HepG2 (cell line): Measurements from ENCODE around the gene MED9. TPM values are rescaled to one million over a fixed set of nuclear protein-coding genes. Genes with fewer than 3 reads are reported as not detected.

ENCODE experiments used
- ATF7-NPFF ChIP-seq: sonication (generic); formaldehyde crosslinking; IDR thresholded peaks from 2 replicates; pipeline ENCODE4 v1.8.1; 2023; ENCODE audit warnings: mild to moderate bottlenecking, low read depth, missing genetic modification reagents, moderate library complexity
- GLMP ChIP-seq: sonication (generic); formaldehyde crosslinking; IDR thresholded peaks from 2 replicates; pipeline ENCODE4 v1.9.0; 2021; ENCODE audit warnings: missing genetic modification reagents, mild to moderate bottlenecking, borderline replicate concordance
- KDM2A ChIP-seq: sonication (generic); formaldehyde crosslinking; IDR thresholded peaks from 2 replicates; pipeline ENCODE4 v1.4.0; 2020; ENCODE audit warnings: low read depth, missing genetic modification reagents, borderline replicate concordance
- KLF16 ChIP-seq, 2 experiments: sonication (generic) in 1 of 2; formaldehyde crosslinking in 1 of 2; IDR thresholded peaks; 2 replicates each; pipeline versions ENCODE4 v1.6.1 to v1.8.0; 2016 to 2023; ENCODE audit warnings: missing genetic modification reagents in 2 of 2, missing compliant biosample characterization in 1 of 2
- MATR3 ChIP-seq: sonication (generic); formaldehyde crosslinking; IDR thresholded peaks from 2 replicates; pipeline ENCODE4 v1.4.0; 2020; ENCODE audit warnings: missing genetic modification reagents
- MLXIP ChIP-seq: sonication (generic); formaldehyde crosslinking; IDR thresholded peaks from 2 replicates; pipeline ENCODE4 v1.9.0; 2021; ENCODE audit warnings: missing genetic modification reagents, borderline replicate concordance
- MTF1 ChIP-seq: sonication (generic); formaldehyde crosslinking; IDR thresholded peaks from 2 replicates; pipeline ENCODE4 v1.5.0; 2020; ENCODE audit warnings: missing genetic modification reagents
- MTF2 ChIP-seq: sonication (generic); formaldehyde crosslinking; IDR thresholded peaks from 2 replicates; pipeline ENCODE4 v1.5.0; 2020; ENCODE audit warnings: missing genetic modification reagents, borderline replicate concordance
- NFATC3 ChIP-seq: sonication (generic); formaldehyde crosslinking; IDR thresholded peaks from 2 replicates; pipeline ENCODE4 v1.5.1; 2020; ENCODE audit warnings: mild to moderate bottlenecking, missing genetic modification reagents
- ZNF598 ChIP-seq: sonication (generic); formaldehyde crosslinking; IDR thresholded peaks from 2 replicates; pipeline ENCODE4 v1.5.1; 2020; ENCODE audit warnings: mild to moderate bottlenecking, missing genetic modification reagents, borderline replicate concordance
- ZNF713 ChIP-seq: sonication (generic); formaldehyde crosslinking; IDR thresholded peaks from 2 replicates; pipeline ENCODE4 v1.4.0; 2020; ENCODE audit warnings: mild to moderate bottlenecking, missing genetic modification reagents
- ZSCAN25 ChIP-seq: sonication (generic); formaldehyde crosslinking; IDR thresholded peaks from 2 replicates; pipeline ENCODE4 v1.8.0; 2022; ENCODE audit warnings: mild to moderate bottlenecking, missing genetic modification reagents
- polyA plus RNA-seq, 8 experiments: library from polyadenylated mRNA; depleted of rRNA in 3 of 8; stranded (reverse) in 7 of 8; unstranded in 1 of 8; fragments of >200 nt; fragmentation: Illumina TruSeq in 4 of 8; extraction: Trizol in 4 of 8; gene quantifications; 2 replicates each; pipeline versions ENCODE4 v1.2.1 to v1.2.3, GENCODE V29; 2011 to 2016; ENCODE audit warnings: low read depth in 4 of 8, missing spikeins in 1 of 8, mixed read lengths in 1 of 8; ENCODE audit not compliant: insufficient read depth in 1 of 8
- total RNA-seq, 5 experiments: library from RNA; depleted of rRNA; stranded (reverse); fragments of >200 nt; fragmentation: Illumina TruSeq; extraction: Trizol; gene quantifications; 2 replicates each; pipeline ENCODE4 v1.2.3, GENCODE V29; 2016; ENCODE audit warnings: low read depth in 1 of 5
- TF ChIP-seq, protein P1 (sequence below): IDR thresholded peaks from 2 replicates; pipeline ENCODE4 v1.6.1; 2016; ENCODE audit warnings: low read depth, borderline replicate concordance
- TF ChIP-seq, protein P2 (sequence below): sonication (generic); formaldehyde crosslinking; IDR thresholded peaks from 2 replicates; pipeline ENCODE4 v1.4.0; 2020; ENCODE audit warnings: missing genetic modification reagents
- TF ChIP-seq, protein P3 (sequence below): IDR thresholded peaks from 2 replicates; pipeline ENCODE4 v1.6.1; 2016
- TF ChIP-seq, protein P4 (sequence below): sonication (generic); formaldehyde crosslinking; IDR thresholded peaks from 2 replicates; pipeline ENCODE4 v1.8.1; 2023; ENCODE audit warnings: mild to moderate bottlenecking, inconsistent platforms, moderate library complexity, missing genetic modification reagents, borderline replicate concordance

MED9 gene
- total and polyA plus RNA-seq, 2 of the 13 experiments (the other 11 are each of a cell fraction or from before 2014, with no cell fraction given) = 11.9 to 15.1 TPM

GRCh38 chr17:17533901-17534441 lies 57.2 kb downstream of the MED9 start (continued):
- TF ChIP-seq, protein P1, sequence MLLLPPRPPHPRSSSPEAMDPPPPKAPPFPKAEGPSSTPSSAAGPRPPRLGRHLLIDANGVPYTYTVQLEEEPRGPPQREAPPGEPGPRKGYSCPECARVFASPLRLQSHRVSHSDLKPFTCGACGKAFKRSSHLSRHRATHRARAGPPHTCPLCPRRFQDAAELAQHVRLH = peak; percentile 80
- no peak for TF ChIP-seq MTF2 (CRISPR knock-in tag)
- no peak for TF ChIP-seq MLXIP (CRISPR knock-in tag)
- TF ChIP-seq, protein P2, sequence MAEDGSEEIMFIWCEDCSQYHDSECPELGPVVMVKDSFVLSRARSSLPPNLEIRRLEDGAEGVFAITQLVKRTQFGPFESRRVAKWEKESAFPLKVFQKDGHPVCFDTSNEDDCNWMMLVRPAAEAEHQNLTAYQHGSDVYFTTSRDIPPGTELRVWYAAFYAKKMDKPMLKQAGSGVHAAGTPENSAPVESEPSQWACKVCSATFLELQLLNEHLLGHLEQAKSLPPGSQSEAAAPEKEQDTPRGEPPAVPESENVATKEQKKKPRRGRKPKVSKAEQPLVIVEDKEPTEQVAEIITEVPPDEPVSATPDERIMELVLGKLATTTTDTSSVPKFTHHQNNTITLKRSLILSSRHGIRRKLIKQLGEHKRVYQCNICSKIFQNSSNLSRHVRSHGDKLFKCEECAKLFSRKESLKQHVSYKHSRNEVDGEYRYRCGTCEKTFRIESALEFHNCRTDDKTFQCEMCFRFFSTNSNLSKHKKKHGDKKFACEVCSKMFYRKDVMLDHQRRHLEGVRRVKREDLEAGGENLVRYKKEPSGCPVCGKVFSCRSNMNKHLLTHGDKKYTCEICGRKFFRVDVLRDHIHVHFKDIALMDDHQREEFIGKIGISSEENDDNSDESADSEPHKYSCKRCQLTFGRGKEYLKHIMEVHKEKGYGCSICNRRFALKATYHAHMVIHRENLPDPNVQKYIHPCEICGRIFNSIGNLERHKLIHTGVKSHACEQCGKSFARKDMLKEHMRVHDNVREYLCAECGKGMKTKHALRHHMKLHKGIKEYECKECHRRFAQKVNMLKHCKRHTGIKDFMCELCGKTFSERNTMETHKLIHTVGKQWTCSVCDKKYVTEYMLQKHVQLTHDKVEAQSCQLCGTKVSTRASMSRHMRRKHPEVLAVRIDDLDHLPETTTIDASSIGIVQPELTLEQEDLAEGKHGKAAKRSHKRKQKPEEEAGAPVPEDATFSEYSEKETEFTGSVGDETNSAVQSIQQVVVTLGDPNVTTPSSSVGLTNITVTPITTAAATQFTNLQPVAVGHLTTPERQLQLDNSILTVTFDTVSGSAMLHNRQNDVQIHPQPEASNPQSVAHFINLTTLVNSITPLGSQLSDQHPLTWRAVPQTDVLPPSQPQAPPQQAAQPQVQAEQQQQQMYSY (CRISPR knock-in tag) = peak; percentile 76; the same call in 1 of the 2 replicates
- 0 out of 2 replicates have a peak, but pooled peaks have one; percentile 61 for TF ChIP-seq ZSCAN25 (CRISPR knock-in tag)
- no peak for TF ChIP-seq MATR3 (CRISPR knock-in tag)
- no peak; the same call in 1 of the 2 replicates for TF ChIP-seq KDM2A (CRISPR knock-in tag)
- TF ChIP-seq ZNF713 (CRISPR knock-in tag) = no peak
- no peak for TF ChIP-seq ZNF598 (CRISPR knock-in tag)
- TF ChIP-seq GLMP (CRISPR knock-in tag) = no peak
- TF ChIP-seq MTF1 = no peak; the same call in 1 of the 2 replicates
- TF ChIP-seq ATF7-NPFF (CRISPR knock-in tag) = 0 out of 2 replicates have a peak, but pooled peaks have one; percentile 51
- TF ChIP-seq, protein P3, sequence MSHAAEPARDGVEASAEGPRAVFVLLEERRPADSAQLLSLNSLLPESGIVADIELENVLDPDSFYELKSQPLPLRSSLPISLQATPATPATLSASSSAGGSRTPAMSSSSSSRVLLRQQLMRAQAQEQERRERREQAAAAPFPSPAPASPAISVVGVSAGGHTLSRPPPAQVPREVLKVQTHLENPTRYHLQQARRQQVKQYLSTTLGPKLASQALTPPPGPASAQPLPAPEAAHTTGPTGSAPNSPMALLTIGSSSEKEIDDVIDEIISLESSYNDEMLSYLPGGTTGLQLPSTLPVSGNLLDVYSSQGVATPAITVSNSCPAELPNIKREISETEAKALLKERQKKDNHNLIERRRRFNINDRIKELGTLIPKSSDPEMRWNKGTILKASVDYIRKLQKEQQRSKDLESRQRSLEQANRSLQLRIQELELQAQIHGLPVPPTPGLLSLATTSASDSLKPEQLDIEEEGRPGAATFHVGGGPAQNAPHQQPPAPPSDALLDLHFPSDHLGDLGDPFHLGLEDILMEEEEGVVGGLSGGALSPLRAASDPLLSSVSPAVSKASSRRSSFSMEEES (CRISPR knock-in tag) = peak; percentile 100
- TF ChIP-seq NFATC3 (CRISPR knock-in tag) = 0 out of 2 replicates have a peak, but pooled peaks have one; percentile 39
- peak in 1 of 2 experiments; percentile 98; a peak in 2 of 4 replicates for TF ChIP-seq KLF16 (CRISPR knock-in tag; IDR thresholded peaks at IDR 0.05)
- TF ChIP-seq, protein P4, sequence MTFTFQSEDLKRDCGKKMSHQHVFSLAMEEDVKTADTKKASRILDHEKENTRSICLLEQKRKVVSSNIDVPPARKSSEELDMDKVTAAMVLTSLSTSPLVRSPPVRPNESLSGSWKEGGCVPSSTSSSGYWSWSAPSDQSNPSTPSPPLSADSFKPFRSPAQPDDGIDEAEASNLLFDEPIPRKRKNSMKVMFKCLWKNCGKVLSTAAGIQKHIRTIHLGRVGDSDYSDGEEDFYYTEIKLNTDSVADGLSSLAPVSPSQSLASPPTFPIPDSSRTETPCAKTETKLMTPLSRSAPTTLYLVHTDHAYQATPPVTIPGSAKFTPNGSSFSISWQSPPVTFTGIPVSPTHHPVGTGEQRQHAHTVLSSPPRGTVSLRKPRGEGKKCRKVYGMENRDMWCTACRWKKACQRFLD (CRISPR knock-in tag) = no peak
